HS-5 (cell line): ENCODE measurements around the gene NUDT3.
"Not testable (repeated sequence)": the region's sequence is repeated elsewhere in the genome, so short reads cannot be mapped to it uniquely, and the experiment has no call there.

Experiments used
- DNase-seq: peaks from one replicate; pipeline ENCODE4 v3.0.0-alpha.2; 2012; ENCODE audit warnings: low read depth

Gene NUDT3

DNA sequence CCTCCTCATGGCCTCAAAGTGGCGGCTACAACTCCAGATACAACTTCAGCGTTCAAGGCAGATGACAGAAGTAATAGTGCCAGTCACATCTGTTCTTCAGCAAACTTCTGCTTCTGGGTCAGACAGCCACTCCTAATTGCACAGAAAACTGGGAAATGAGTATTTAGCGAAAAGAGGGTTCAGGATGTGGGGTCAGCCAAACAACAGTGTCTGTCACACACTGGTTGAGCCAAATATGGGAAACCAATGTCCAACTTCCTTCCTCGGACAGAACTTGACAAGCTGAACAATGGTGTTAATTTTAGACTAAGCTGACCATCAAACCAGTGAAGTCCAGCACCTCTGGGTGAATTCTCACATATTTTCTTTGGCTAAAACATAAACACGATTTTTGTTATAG is 22.1 kb downstream of the NUDT3 start:
- no peak for DNase-seq

- no peak for DNase-seq
These were observed 23.1 kb downstream of the NUDT3 start for GRCh38 chr6:34369385-34369784.

DNA sequence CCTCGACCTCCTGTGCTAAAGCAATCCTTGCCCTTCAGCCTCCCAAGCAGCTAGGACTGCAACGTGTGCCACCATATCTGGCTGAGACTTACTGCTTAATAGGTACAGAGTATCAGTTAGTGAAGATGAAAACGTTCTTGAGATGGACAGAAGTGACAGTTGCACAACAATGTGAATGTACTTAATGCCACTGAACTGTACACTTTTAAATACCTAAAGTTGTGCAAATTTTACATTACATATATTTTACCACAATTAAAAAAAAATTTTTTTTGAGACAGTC is 25.9 kb downstream of the NUDT3 start:
- DNase-seq: no peak

DNA sequence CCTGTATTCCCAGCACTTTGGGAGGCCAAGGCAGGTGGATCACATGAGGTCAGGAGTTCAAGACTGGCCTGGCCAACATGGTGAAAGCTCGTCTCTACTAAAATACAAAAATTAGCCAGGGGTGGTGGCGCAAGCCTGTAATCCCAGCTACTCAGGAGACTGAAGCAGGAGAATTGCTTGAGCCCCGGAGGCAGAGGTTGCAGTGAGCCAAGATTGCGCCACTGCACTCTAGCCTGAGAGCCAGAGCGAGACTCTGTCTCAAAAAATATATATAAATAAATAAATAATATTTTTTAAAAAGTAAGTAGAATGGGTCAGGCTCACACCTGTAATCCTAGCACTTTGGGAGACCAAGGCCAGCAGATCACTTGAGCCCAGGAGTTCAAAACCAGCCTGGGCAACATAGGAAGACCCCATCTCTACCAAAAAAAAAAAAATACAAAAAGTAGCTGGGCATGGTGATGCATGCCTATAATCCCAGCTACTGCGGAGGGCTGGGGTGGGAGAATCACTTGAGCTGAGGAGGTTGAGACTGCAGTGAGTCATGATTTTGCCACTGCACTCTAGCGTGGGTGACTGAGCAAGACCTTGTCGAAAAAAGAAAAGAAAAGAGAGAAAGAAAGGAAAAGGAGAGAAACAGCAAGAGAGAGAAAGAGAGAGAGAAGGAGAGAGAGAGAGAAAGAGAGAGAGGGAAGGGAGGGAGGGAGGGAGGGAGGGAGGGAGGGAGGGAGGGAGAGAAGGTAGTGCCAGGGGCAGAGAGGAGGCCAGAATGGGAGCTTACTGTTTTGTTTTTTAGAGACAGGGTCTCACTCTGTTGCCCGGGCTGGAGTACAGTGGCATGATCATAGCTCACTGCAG is 26.5 kb downstream of the NUDT3 start:
- DNase-seq: not testable (repeated sequence)

GRCh38 chr6:34363681-34364075 is 28.8 kb downstream of the NUDT3 start:
- DNase-seq: not testable (repeated sequence)

DNA sequence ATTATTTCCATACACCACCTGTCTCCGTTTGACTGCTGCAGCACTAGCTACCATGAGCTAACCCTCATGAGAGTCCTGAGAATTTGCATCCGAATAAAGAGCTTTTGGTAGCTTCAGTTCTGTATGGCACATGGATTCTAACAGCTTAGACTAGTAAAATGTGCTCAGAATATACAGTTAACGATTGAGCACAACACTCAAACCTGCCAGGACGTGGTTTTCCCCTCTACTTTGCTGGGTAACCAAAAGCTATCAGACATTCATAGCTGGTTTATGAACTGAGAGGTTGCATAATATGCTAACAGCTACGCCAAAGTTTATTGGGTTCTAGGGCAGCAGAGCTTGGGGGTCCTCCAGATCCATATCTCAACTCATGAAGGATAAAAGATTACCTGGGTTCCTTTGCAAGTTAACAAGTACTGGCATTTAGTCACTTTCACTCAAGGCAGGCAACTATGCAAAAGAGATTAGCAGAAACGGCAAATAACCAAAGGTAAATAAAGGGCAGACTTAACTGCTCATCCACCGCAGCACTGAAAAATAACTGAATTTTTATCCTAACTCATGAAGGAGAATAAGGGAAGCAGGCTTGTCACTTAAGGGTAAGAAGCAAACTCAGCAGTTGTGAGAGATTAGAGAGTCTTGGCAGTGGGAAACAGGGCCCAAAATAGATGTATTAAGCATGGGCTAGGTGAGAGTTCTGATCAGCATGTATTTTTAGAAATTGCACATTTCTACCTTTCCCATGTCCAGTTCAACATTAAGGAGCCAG is 29.4 kb downstream of the NUDT3 start:
- DNase-seq: no peak

- DNase-seq: no peak
These were observed 30.3 kb downstream of the NUDT3 start for GRCh38 chr6:34362176-34362575.

- DNase-seq: no peak
These were observed 31.9 kb downstream of the NUDT3 start for GRCh38 chr6:34360556-34360955.

- DNase-seq: peak; percentile 32
These were observed 32.9 kb downstream of the NUDT3 start for GRCh38 chr6:34359418-34360158.

GRCh38 chr6:34358389-34358905 is 34.0 kb downstream of the NUDT3 start:
- no peak for DNase-seq

DNA sequence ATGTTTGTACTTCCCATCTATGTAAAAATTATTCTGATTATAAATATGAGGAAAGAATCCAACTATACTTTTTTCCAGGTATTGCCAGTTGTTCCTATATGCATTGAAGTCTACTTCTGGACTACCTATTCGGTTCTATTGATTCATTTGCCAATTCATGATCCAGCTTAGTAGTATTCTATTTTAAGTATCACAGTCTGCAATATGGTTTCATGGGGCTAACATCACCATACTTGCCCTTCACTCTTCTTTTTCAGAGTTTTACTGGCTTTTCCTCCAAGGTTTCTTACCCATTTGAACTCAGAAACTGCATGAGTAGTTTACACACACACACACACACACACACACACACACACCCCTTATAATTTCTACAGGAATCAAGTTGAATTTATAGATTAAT is 34.5 kb downstream of the NUDT3 start:
- DNase-seq: no peak

GRCh38 chr6:34355889-34356288 is 36.6 kb downstream of the NUDT3 start:
- DNase-seq: no peak

- DNase-seq: not testable (repeated sequence)
These were observed 38.2 kb downstream of the NUDT3 start for GRCh38 chr6:34354230-34354629.

- not testable (repeated sequence) for DNase-seq
These were observed 38.9 kb downstream of the NUDT3 start for GRCh38 chr6:34353530-34353929.

GRCh38 chr6:34352305-34352937 is 40.0 kb downstream of the NUDT3 start:
- no peak for DNase-seq

- no peak for DNase-seq
These were observed 41.6 kb downstream of the NUDT3 start for GRCh38 chr6:34350934-34351217.

- DNase-seq: no peak
These were observed 42.1 kb downstream of the NUDT3 start for GRCh38 chr6:34350137-34350933.

DNA sequence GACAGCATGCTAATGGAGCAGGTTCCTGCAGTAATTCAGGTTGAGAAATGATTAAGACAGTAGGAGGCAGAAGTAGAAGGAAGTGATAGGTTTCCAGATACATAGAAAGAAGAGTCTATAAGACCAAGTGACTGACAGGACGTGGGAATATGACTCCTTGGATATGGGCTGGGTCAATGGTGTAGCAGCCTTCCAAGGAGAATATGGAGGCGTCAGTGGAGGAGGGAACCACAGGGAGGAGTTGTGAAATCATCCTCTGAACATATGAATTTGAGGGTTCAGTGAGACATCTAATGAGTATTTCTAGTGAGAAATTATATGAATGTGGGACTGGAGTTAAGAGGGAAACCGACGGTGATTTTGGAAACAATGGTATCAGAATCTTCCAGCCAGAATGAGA is 43.3 kb downstream of the NUDT3 start:
- DNase-seq: no peak

DNA sequence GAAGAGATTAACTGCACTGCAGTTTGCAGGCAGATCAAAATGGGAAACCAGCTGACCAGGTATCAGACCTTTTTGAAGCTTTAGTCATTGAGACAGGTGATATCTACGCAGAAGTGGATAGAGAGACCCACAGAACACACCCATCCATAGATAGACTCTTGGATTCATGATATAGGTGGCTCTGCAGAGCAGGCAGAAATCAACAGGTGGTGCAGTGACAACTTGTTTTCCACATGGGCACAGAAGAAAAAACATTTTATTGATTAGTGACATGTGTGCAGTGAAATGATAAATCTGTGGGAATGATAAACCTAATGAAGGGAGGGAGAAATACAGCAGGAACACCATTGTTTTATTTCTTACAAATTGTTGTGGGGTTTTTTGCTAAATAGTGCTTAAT is 45.2 kb downstream of the NUDT3 start:
- no peak for DNase-seq

DNA sequence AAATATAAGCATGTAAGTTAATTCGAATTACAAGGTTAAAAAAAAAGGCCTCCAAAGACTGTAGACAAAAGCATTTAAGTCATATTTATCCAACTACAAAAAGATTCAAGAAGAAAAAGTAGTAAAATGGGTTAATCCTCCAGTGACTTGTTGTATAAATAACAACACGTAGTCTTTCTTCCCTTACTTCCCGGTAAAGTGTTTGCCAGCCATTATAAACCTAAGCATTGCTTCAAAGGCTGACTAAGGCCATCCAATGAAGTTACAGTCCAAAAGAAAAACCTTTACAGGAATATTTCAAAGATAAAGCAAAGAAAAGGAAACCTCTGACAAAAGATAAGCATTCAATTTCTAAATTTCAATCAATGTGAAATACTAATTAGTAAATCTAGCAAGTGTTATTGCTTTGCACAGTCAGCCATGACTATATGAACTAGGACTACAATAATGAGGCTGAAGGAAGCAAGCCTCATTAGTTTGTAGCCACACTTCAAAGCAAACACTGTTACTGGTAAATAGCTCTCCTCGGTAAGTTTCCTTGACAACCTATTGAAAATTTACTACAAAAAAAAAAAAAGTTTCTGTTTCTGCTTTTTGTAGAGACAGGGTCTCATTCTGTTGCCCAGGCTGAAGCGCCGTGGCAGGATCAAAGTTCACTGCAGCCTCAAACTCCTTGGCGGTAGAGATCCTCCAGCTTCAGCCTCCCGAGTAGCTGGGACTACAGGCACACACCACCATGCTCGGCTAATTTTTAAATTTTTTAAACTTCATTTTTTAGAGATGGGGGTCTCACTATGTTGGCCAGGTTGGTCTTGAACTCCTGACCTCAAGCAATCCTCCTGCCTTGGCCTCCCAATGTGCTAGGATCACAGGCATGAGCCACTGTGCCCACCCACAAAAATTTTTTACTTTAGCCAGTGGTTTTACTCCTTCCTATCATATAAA is 46.0 kb downstream of the NUDT3 start:
- no peak for DNase-seq
